Measurements from ENCODE around the gene RASL10A. TPM values are rescaled to one million over a fixed set of nuclear protein-coding genes. Genes with fewer than 3 reads are reported as not detected.
A peak's percentile ranks its signal among the peaks of the same experiment; 100 is the strongest.

Gene RASL10A
- total and polyA plus RNA-seq, 7 experiments from 2014 or later: 0.32 to 1.7 (median 0.89) TPM; not detected in 3

- ChIA-PET POLR2A (no interaction called here), CTCF (no interaction called here)
- peaks cover 9 to 72% (median 55%) of the 10 kb centered on the region in 5 donors for H3K36me3 Mint-ChIP-seq
- no peak overlapping the region for H3K4me3 ChIP-seq (ENCODE audit: low read length)
- peaks cover 44 to 72% (median 69%) of the 10 kb centered on the region in 7 donors for H3K4me1 Mint-ChIP-seq
- ATAC-seq (peak; percentile 29), DNase-seq (no peak)
- peak overlapping the region in 1 of 10 donors; percentile 12 for H3K4me3 Mint-ChIP-seq
- peaks cover 12 to 21% of the 10 kb centered on the region in 2 donors for H3K4me1 ChIP-seq (ENCODE audit: control insufficient read depth in 2 of 2, insufficient read depth in 2 of 2, low read length in 2 of 2)
- intact Hi-C loops (cut with micrococcal nuclease): loop anchor here in 1 of 2 donors (10.0 kb wide), 1 partner anchor 107 kb away; the partner anchor contains the start of gene AP1B1
- peak overlapping the region in 2 of 9 donors; percentile 28 to 40 for H3K27ac Mint-ChIP-seq
- no peaks in the 10 kb centered on the region for H3K9me3 Mint-ChIP-seq
- H3K36me3 ChIP-seq (ENCODE audit: control insufficient read depth in 2 of 3, insufficient read depth in 3 of 3, low read length in 3 of 3): peaks cover 39 to 93% (median 46%) of the 10 kb centered on the region in 3 experiments
- H3K9me3 ChIP-seq (ENCODE audit: control insufficient read depth in 2 of 3, low read length in 3 of 3): no peaks in the 10 kb centered on the region
- no peaks in the 10 kb centered on the region for H3K27me3 Mint-ChIP-seq
- no peaks in the 10 kb centered on the region for H3K27me3 ChIP-seq (ENCODE audit: control insufficient read depth in 2 of 2, insufficient read depth in 2 of 2, low read length in 2 of 2)
- no peak overlapping the region for H3K27ac ChIP-seq (ENCODE audit: low read depth, low read length)
Observed at GRCh38 chr22:29277927-29278326, 37.6 kb downstream of the RASL10A start.

- Histone ChIP-seq H3K4me3 (ENCODE audit: low read length) (no peak overlapping the region), H3K9me3 (ENCODE audit: control insufficient read depth in 2 of 3, low read length in 3 of 3) (no peaks in the 10 kb centered on the region), H3K36me3 (ENCODE audit: control insufficient read depth in 2 of 3, insufficient read depth in 3 of 3, low read length in 3 of 3) (peaks cover 35 to 84% (median 41%) of the 10 kb centered on the region in 3 experiments), H3K27me3 (ENCODE audit: control insufficient read depth in 2 of 2, insufficient read depth in 2 of 2, low read length in 2 of 2) (no peaks in the 10 kb centered on the region), H3K27ac (ENCODE audit: low read depth, low read length) (peak overlapping the region; percentile 6), H3K4me1 (ENCODE audit: control insufficient read depth in 2 of 2, insufficient read depth in 2 of 2, low read length in 2 of 2) (peaks cover 28 to 40% of the 10 kb centered on the region in 2 donors)
- Mint-ChIP-seq H3K4me1 (peaks cover 55 to 85% (median 81%) of the 10 kb centered on the region in 7 donors), H3K27me3 (no peaks in the 10 kb centered on the region), H3K4me3 (peak overlapping the region in 4 of 10 donors; percentile 24 to 100 (median 36)), H3K27ac (peak overlapping the region in 6 of 9 donors; percentile 33 to 70 (median 58)), H3K36me3 (peaks cover 5 to 76% (median 51%) of the 10 kb centered on the region in 5 donors), H3K9me3 (no peaks in the 10 kb centered on the region)
- POLR2A ChIA-PET: no interaction called here
- ATAC-seq: no peak
- intact Hi-C loops (cut with micrococcal nuclease): loop anchor here in 1 of 2 donors (10.0 kb wide), 1 partner anchor 109 kb away; the partner anchor contains the start of gene AP1B1
- DNase-seq: no peak
- CTCF ChIA-PET: no interaction called here
Observed at GRCh38 chr22:29275819-29276565, 39.5 kb downstream of the RASL10A start.

- peaks cover 35 to 78% (median 41%) of the 10 kb centered on the region in 3 experiments for H3K36me3 ChIP-seq (ENCODE audit: control insufficient read depth in 2 of 3, insufficient read depth in 3 of 3, low read length in 3 of 3)
- Mint-ChIP-seq H3K27me3 (no peaks in the 10 kb centered on the region), H3K36me3 (peaks cover 9 to 80% (median 48%) of the 10 kb centered on the region in 5 donors), H3K27ac (peak overlapping the region in 2 of 9 donors; percentile 50 to 57), H3K4me3 (peak overlapping the region in 4 of 10 donors; percentile 18 to 100 (median 29)), H3K9me3 (no peaks in the 10 kb centered on the region), H3K4me1 (peaks cover 59 to 90% (median 86%) of the 10 kb centered on the region in 7 donors)
- H3K4me1 ChIP-seq (ENCODE audit: control insufficient read depth in 2 of 2, insufficient read depth in 2 of 2, low read length in 2 of 2): peaks cover 34 to 48% of the 10 kb centered on the region in 2 donors
- ChIA-PET POLR2A (no interaction called here), CTCF (no interaction called here)
- H3K27ac ChIP-seq (ENCODE audit: low read depth, low read length): no peak overlapping the region
- H3K9me3 ChIP-seq (ENCODE audit: control insufficient read depth in 2 of 3, low read length in 3 of 3): no peaks in the 10 kb centered on the region
- no peak for DNase-seq
- intact Hi-C loops (cut with micrococcal nuclease): loop anchor here in 1 of 2 donors (10.0 kb wide), 1 partner anchor 110 kb away; the partner anchor contains the start of gene AP1B1
- no peak for ATAC-seq
- H3K27me3 ChIP-seq (ENCODE audit: control insufficient read depth in 2 of 2, insufficient read depth in 2 of 2, low read length in 2 of 2): no peaks in the 10 kb centered on the region
- no peak overlapping the region for H3K4me3 ChIP-seq (ENCODE audit: low read length)
Observed at GRCh38 chr22:29275167-29275566, 40.3 kb downstream of the RASL10A start.

GRCh38 chr22:29272624-29273023, 42.9 kb downstream of the RASL10A start:
- ATAC-seq (no peak), DNase-seq (no peak)
- H3K27ac Mint-ChIP-seq: peak overlapping the region in 5 of 9 donors; percentile 2 to 68 (median 43)
- Histone ChIP-seq H3K36me3 (ENCODE audit: control insufficient read depth in 2 of 3, insufficient read depth in 3 of 3, low read length in 3 of 3) (peaks cover 22 to 68% (median 27%) of the 10 kb centered on the region in 3 experiments), H3K9me3 (ENCODE audit: control insufficient read depth in 2 of 3, low read length in 3 of 3) (no peaks in the 10 kb centered on the region), H3K27me3 (ENCODE audit: control insufficient read depth in 2 of 2, insufficient read depth in 2 of 2, low read length in 2 of 2) (no peaks in the 10 kb centered on the region), H3K27ac (ENCODE audit: low read depth, low read length) (no peak overlapping the region), H3K4me1 (ENCODE audit: control insufficient read depth in 2 of 2, insufficient read depth in 2 of 2, low read length in 2 of 2) (peaks cover 40 to 53% of the 10 kb centered on the region in 2 donors), H3K4me3 (ENCODE audit: low read length) (no peak overlapping the region)
- H3K27me3 Mint-ChIP-seq: peaks cover 0 to 5% (median 0%) of the 10 kb centered on the region in 5 donors
- peaks cover 58 to 91% (median 86%) of the 10 kb centered on the region in 7 donors for H3K4me1 Mint-ChIP-seq
- H3K9me3 Mint-ChIP-seq: peaks cover 0 to 6% (median 0%) of the 10 kb centered on the region in 11 donors
- ChIA-PET POLR2A (interaction anchor here (1.2 to 1.9 kb wide), 2 partner anchors 10 to 15 kb away, joined by 3 to 4 read pairs; no protein-coding TSS in a partner anchor), CTCF (interaction anchor here (0.6 to 0.7 kb wide), 2 partner anchors 27 to 1678 kb away, joined by 3 read pairs; no protein-coding TSS in a partner anchor)
- intact Hi-C loops (cut with micrococcal nuclease): loop anchor here (5.0 to 10.0 kb wide), 2 partner anchors 112 to 280 kb away; partner anchors contain the start of genes AP1B1 (in 1 of the 2) and THOC5 (in 1 of the 2)
- H3K4me3 Mint-ChIP-seq: peak overlapping the region in 7 of 10 donors; percentile 31 to 100 (median 97)
- peaks cover 15 to 73% (median 48%) of the 10 kb centered on the region in 5 donors for H3K36me3 Mint-ChIP-seq

- H3K4me1 Mint-ChIP-seq: peaks cover 60 to 87% (median 78%) of the 10 kb centered on the region in 7 donors
- H3K9me3 Mint-ChIP-seq: peaks cover 0 to 6% (median 0%) of the 10 kb centered on the region in 11 donors
- H3K27me3 ChIP-seq (ENCODE audit: control insufficient read depth in 2 of 2, insufficient read depth in 2 of 2, low read length in 2 of 2): no peaks in the 10 kb centered on the region
- peaks cover 46 to 55% of the 10 kb centered on the region in 2 donors for H3K4me1 ChIP-seq (ENCODE audit: control insufficient read depth in 2 of 2, insufficient read depth in 2 of 2, low read length in 2 of 2)
- peaks cover 13 to 51% (median 14%) of the 10 kb centered on the region in 3 experiments for H3K36me3 ChIP-seq (ENCODE audit: control insufficient read depth in 2 of 3, insufficient read depth in 3 of 3, low read length in 3 of 3)
- peak overlapping the region; percentile 96 for H3K4me3 ChIP-seq (ENCODE audit: low read length)
- H3K4me3 Mint-ChIP-seq: peak overlapping the region; percentile 85 to 100 (median 96)
- H3K27me3 Mint-ChIP-seq: peaks cover 0 to 5% (median 0%) of the 10 kb centered on the region in 5 donors
- no peaks in the 10 kb centered on the region for H3K9me3 ChIP-seq (ENCODE audit: control insufficient read depth in 2 of 3, low read length in 3 of 3)
- DNase-seq: peak in 1 of 9 donors; percentile 2
- H3K36me3 Mint-ChIP-seq: peaks cover 15 to 62% (median 41%) of the 10 kb centered on the region in 5 donors
- peak overlapping the region; percentile 8 to 100 (median 96) for H3K27ac Mint-ChIP-seq
- peak overlapping the region; percentile 98 for H3K27ac ChIP-seq (ENCODE audit: low read depth, low read length)
- intact Hi-C loops (cut with micrococcal nuclease): loop anchor here (5.0 to 10.0 kb wide), 2 partner anchors 114 to 282 kb away; partner anchors contain the start of genes AP1B1 (in 1 of the 2) and THOC5 (in 1 of the 2)
- CTCF ChIA-PET: no interaction called here
- POLR2A ChIA-PET: interaction anchor here (1.1 to 1.9 kb wide), 3 partner anchors 9 to 48 kb away, joined by 3 to 4 read pairs (median 3); no protein-coding TSS in a partner anchor
- ATAC-seq: no peak
Observed at GRCh38 chr22:29270475-29271271, 44.8 kb downstream of the RASL10A start.

Data from naive thymus-derived CD4-positive, alpha-beta T cell (primary cell).